CD4-positive, alpha-beta T cell (primary cell): ENCODE results near the gene PUM2. TPM values are rescaled to one million over a fixed set of nuclear protein-coding genes. Genes with fewer than 3 reads are reported as not detected.

ENCODE experiments used
- ATAC-seq: fragments of 200-7000 bp; cut with Tn5 transposase; one replicate; pipeline ENCODE4 v1.10.0; 2022; ENCODE audit warnings: mild to moderate bottlenecking; ENCODE audit not compliant: poor library complexity
- CTCF ChIA-PET: fragments of 350-600 bp; sonication (Branson Sonifier 250); formaldehyde crosslinking; loops from one replicate; lab custom pipeline; 2021; ENCODE audit warnings: antibody characterized with exemption, inconsistent platforms; lab: Charles Lee
- POLR2A ChIA-PET: fragments of 350-600 bp; sonication (Branson Sonifier 250); formaldehyde crosslinking; loops from one replicate; lab custom pipeline; 2021; ENCODE audit warnings: antibody characterized with exemption, inconsistent platforms; lab: Charles Lee
- DNase-seq, 14 experiments: peaks; one replicate each; pipeline ENCODE4 v3.0.0-alpha.2; 2013 to 2020; ENCODE audit warnings: mixed read lengths in 2 of 14
- H3K27ac ChIP-seq, 2 donors: one replicate each; pipeline versions ENCODE4 v1.5.1 to v1.7.0; 2013; ENCODE audit warnings: low read length in 2 of 2, low read depth in 1 of 2, mild to moderate bottlenecking in 1 of 2
- H3K27me3 ChIP-seq, 2 experiments: 1 replicate in 1 of 2; 2 replicates in 1 of 2; pipeline versions ENCODE4 v1.6.1 to v1.7.0; 2013; ENCODE audit warnings: low read length in 2 of 2, control low read depth in 1 of 2, mild to moderate bottlenecking in 1 of 2, moderate library complexity in 1 of 2; ENCODE audit not compliant: insufficient read depth in 2 of 2, control insufficient read depth in 1 of 2
- H3K36me3 ChIP-seq: one replicate; pipeline ENCODE4 v1.6.1; 2013; ENCODE audit warnings: low read length, control low read depth; ENCODE audit not compliant: insufficient read depth
- H3K4me1 ChIP-seq: one replicate; pipeline ENCODE4 v1.6.1; 2013; ENCODE audit warnings: low read length, control low read depth; ENCODE audit not compliant: insufficient read depth
- H3K4me3 ChIP-seq: one replicate; pipeline ENCODE4 v1.5.1; 2013; ENCODE audit warnings: mild to moderate bottlenecking, low read length, moderate library complexity
- H3K9me3 ChIP-seq, 2 experiments: 1 replicate in 1 of 2; 2 replicates in 1 of 2; pipeline versions ENCODE4 v1.6.1 to v1.7.0; 2013; ENCODE audit warnings: low read length in 2 of 2, mild to moderate bottlenecking in 2 of 2, control low read depth in 1 of 2, moderate library complexity in 1 of 2; ENCODE audit not compliant: control insufficient read depth in 1 of 2, insufficient read depth in 1 of 2
- H3K27ac Mint-ChIP-seq: one replicate; pipeline ENCODE4 v1.8.0; 2020; ENCODE audit warnings: mixed read lengths
- H3K27me3 Mint-ChIP-seq: one replicate; pipeline ENCODE4 v1.8.0; 2021; ENCODE audit warnings: mixed read lengths
- H3K36me3 Mint-ChIP-seq: one replicate; pipeline ENCODE4 v1.8.0; 2021; ENCODE audit warnings: low read depth, mixed read lengths
- H3K4me1 Mint-ChIP-seq: one replicate; pipeline ENCODE4 v1.8.0; 2021; ENCODE audit warnings: low read depth, mixed read lengths
- H3K4me3 Mint-ChIP-seq: one replicate; pipeline ENCODE4 v1.8.0; 2020; ENCODE audit warnings: mild to moderate bottlenecking, mixed read lengths
- H3K9me3 Mint-ChIP-seq: one replicate; pipeline ENCODE4 v1.8.0; 2020; ENCODE audit warnings: mixed read lengths
- intact Hi-C, 2 experiments: fragments of 100-400 bp; cut with DNase I in 1 of 2; cut with micrococcal nuclease in 1 of 2; formaldehyde crosslinking; loops; one replicate each; pipeline versions ENCODE4 v1.15.1 to v1.9.0; 2023 to 2025; cut with DNase I, micrococcal nuclease
- total RNA-seq, 174 experiments: library from RNA in 2 of 174; stranded (reverse) in 2 of 174; gene quantifications; one replicate each; pipeline ENCODE4 v1.2.3 and lab custom pipeline; 2021 to 2026
- TF ChIP-seq, protein P1 (sequence below): fragments of 200-600 bp; IDR thresholded peaks from one replicate; pipeline ENCODE4 v1.8.0; 2022; ENCODE audit warnings: antibody characterized with exemption, mild to moderate bottlenecking

Gene PUM2
- total RNA-seq, 2 experiments from 2014 or later = 94.9 to 95.4 TPM

DNA sequence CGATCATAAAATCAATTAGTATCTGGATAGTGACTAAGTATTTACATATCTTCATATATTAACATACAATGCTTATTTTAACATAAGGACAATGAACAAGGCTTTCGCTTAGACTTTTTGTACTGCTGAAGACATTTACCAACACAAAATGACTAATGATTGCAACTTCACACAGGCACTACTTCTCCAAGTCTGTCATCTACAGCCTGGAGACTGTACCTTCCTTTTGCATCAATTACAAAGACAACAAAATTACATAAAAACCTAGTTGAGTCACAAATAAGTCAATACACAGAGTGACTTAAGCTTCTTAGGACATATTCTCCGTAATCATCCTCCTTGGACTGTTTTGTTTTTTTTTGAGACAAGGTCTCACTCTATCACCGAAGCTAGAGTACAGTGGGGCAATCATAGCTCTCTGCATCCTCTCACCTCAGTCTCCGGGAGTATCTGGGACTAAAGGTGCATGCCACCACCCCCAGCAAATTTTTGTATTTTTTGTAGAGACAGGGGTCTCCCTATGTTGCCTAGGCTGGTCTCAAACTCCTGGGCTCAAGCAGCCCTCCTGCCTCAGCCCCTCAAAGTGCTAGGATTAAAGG, 15.9 kb downstream of the PUM2 start:
- ChIA-PET POLR2A (no interaction called here), CTCF (interaction anchor here (1.2 to 5.2 kb wide), 2 partner anchors 9 to 77 kb away, joined by 3 to 31 read pairs; no protein-coding TSS in a partner anchor)
- H3K36me3 ChIP-seq = peaks cover 10% of the 10 kb centered on the region
- no peak overlapping the region for H3K4me3 ChIP-seq
- ATAC-seq = peak; percentile 34
- TF ChIP-seq, protein P1, sequence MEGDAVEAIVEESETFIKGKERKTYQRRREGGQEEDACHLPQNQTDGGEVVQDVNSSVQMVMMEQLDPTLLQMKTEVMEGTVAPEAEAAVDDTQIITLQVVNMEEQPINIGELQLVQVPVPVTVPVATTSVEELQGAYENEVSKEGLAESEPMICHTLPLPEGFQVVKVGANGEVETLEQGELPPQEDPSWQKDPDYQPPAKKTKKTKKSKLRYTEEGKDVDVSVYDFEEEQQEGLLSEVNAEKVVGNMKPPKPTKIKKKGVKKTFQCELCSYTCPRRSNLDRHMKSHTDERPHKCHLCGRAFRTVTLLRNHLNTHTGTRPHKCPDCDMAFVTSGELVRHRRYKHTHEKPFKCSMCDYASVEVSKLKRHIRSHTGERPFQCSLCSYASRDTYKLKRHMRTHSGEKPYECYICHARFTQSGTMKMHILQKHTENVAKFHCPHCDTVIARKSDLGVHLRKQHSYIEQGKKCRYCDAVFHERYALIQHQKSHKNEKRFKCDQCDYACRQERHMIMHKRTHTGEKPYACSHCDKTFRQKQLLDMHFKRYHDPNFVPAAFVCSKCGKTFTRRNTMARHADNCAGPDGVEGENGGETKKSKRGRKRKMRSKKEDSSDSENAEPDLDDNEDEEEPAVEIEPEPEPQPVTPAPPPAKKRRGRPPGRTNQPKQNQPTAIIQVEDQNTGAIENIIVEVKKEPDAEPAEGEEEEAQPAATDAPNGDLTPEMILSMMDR = no peak
- peaks cover 48% of the 10 kb centered on the region for H3K36me3 Mint-ChIP-seq
- H3K27me3 Mint-ChIP-seq = no peaks in the 10 kb centered on the region
- peaks cover 0 to 9% of the 10 kb centered on the region in 2 experiments for H3K9me3 ChIP-seq
- peaks cover 93% of the 10 kb centered on the region for H3K4me1 Mint-ChIP-seq
- intact Hi-C loops = loop anchor here in 1 of 2 experiments (2.0 kb wide), 1 partner anchor 16 kb away; the partner anchor contains the start of gene PUM2
- DNase-seq = no peak
- H3K27ac ChIP-seq = no peak overlapping the region
- peak overlapping the region; percentile 85 for H3K27ac Mint-ChIP-seq
- peak overlapping the region; percentile 30 for H3K4me3 Mint-ChIP-seq
- no peaks in the 10 kb centered on the region for H3K27me3 ChIP-seq
- H3K9me3 Mint-ChIP-seq = peaks cover 8% of the 10 kb centered on the region
- H3K4me1 ChIP-seq = peaks cover 30% of the 10 kb centered on the region

DNA sequence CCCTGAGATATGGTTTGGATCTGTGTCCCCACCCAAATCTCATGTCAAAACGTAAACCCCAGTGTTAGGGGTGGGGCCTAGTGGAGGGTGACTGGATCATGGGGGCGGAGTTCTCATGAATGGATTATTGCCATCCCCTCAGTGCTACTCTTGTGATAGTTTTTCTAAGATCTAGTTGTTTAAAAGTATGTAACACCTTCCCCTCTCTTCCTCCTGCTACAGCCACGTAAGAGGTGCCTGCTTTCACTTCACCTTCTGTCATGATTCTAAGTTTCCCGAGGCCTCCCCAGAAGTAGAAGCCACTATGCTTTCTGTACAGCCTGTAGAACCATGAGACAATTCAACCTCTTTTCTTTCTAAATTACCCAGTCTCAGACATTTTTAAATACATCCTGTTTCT, 16.9 kb downstream of the PUM2 start:
- H3K27me3 ChIP-seq = no peaks in the 10 kb centered on the region
- H3K27ac ChIP-seq = no peak overlapping the region
- H3K27ac Mint-ChIP-seq = peak overlapping the region; percentile 85
- POLR2A ChIA-PET = no interaction called here
- H3K9me3 Mint-ChIP-seq = peaks cover 9% of the 10 kb centered on the region
- no peak for DNase-seq
- H3K27me3 Mint-ChIP-seq = no peaks in the 10 kb centered on the region
- intact Hi-C loops = loop anchor here in 1 of 2 experiments (2.0 kb wide), 1 partner anchor 17 kb away; the partner anchor contains the start of gene PUM2
- peak; percentile 29 for ATAC-seq
- peaks cover 53% of the 10 kb centered on the region for H3K36me3 Mint-ChIP-seq
- TF ChIP-seq, protein P1 = no peak
- H3K36me3 ChIP-seq = peaks cover 10% of the 10 kb centered on the region
- peak overlapping the region; percentile 74 for H3K4me3 Mint-ChIP-seq
- H3K4me3 ChIP-seq = no peak overlapping the region
- CTCF ChIA-PET = no interaction called here
- peaks cover 91% of the 10 kb centered on the region for H3K4me1 Mint-ChIP-seq
- peaks cover 26% of the 10 kb centered on the region for H3K4me1 ChIP-seq
- peaks cover 0 to 9% of the 10 kb centered on the region in 2 experiments for H3K9me3 ChIP-seq

DNA sequence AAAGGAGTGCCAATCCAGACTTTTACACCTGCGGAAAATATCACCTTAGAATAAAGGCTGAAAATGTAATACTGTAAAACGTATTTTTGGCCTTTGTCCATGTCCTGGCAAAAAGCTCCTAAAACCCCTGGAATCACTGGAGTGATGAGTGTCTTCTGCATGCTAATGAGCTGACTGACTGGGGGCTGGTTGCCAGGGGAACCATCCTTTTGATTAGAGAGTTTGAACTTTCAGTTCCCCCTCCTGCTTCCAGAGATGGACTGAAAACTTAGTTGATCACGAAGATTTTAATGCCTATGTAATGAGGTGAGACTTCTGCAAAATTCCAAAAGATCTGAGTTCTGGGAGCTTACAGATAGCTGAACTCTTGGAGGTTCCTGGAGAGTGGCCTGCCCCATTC, 20.5 kb downstream of the PUM2 start:
- Histone ChIP-seq H3K9me3 (peaks cover 0 to 9% of the 10 kb centered on the region in 2 experiments), H3K36me3 (peaks cover 18% of the 10 kb centered on the region), H3K4me1 (peaks cover 18% of the 10 kb centered on the region), H3K4me3 (no peak overlapping the region), H3K27ac (no peak overlapping the region), H3K27me3 (no peaks in the 10 kb centered on the region)
- TF ChIP-seq, protein P1 = no peak
- H3K4me3 Mint-ChIP-seq = no peak overlapping the region
- intact Hi-C loops = no loop called here
- H3K36me3 Mint-ChIP-seq = peaks cover 81% of the 10 kb centered on the region
- no peak for DNase-seq
- H3K27ac Mint-ChIP-seq = peak overlapping the region; percentile 19
- H3K27me3 Mint-ChIP-seq = no peaks in the 10 kb centered on the region
- ATAC-seq = no peak
- ChIA-PET CTCF (no interaction called here), POLR2A (no interaction called here)
- peaks cover 82% of the 10 kb centered on the region for H3K4me1 Mint-ChIP-seq
- peaks cover 9% of the 10 kb centered on the region for H3K9me3 Mint-ChIP-seq
